Cardiac muscle cell (in vitro differentiated cells and primary cell): ENCODE measurements around the gene STAB2. TPM values are rescaled to one million over a fixed set of nuclear protein-coding genes. Genes with fewer than 3 reads are reported as not detected.

Source experiments
- DNase-seq, 2 donors: peaks; one replicate each; pipeline versions ENCODE4 v3.0.0 to v3.0.0-alpha.2; 2010 to 2017; ENCODE audit warnings: low read depth in 1 of 2, low spot score in 1 of 2
- H3K27ac ChIP-seq: fragments of 200-600 bp; sonication (generic); 2 replicates; pipeline ENCODE4 v1.5.1; 2016
- H3K27me3 ChIP-seq: fragments of 200-600 bp; sonication (generic); 2 replicates; pipeline ENCODE4 v1.6.0; 2016; ENCODE audit warnings: control low read depth
- H3K36me3 ChIP-seq: fragments of 200-600 bp; sonication (generic); 2 replicates; pipeline ENCODE4 v1.5.1; 2016; ENCODE audit warnings: control low read depth
- H3K4me1 ChIP-seq: fragments of 200-600 bp; sonication (generic); 2 replicates; pipeline ENCODE4 v1.8.1; 2017; ENCODE audit warnings: low read depth, mild to moderate bottlenecking, mixed run types
- H3K4me3 ChIP-seq: fragments of 200-600 bp; sonication (generic); 2 replicates; pipeline ENCODE4 v1.5.1; 2016; ENCODE audit warnings: mild to moderate bottlenecking
- H3K9me3 ChIP-seq: fragments of 200-600 bp; sonication (generic); 2 replicates; pipeline ENCODE4 v1.5.1; 2017; ENCODE audit warnings: low read depth, mild to moderate bottlenecking, control low read depth
- polyA plus RNA-seq: library from polyadenylated mRNA; unstranded; fragments of >200 nt; fragmentation: Nextera tagmentation; extraction: Ambion mirVana; gene quantifications from 2 replicates; pipeline ENCODE4 v1.2.1, GENCODE V29; 2016
- total RNA-seq: library from RNA; depleted of rRNA; stranded (reverse); fragments of >200 nt; gene quantifications from 2 replicates; pipeline ENCODE4 v1.2.3, GENCODE V29; 2016
- TF ChIP-seq, protein P1 (sequence below): IDR thresholded peaks from 2 replicates; pipeline ENCODE4 v1.5.1; 2012; ENCODE audit warnings: low read depth, mild to moderate bottlenecking, low read length

Gene STAB2
- total and polyA plus RNA-seq, 2 experiments from 2014 or later: 0.03 TPM; not detected in 1

DNA sequence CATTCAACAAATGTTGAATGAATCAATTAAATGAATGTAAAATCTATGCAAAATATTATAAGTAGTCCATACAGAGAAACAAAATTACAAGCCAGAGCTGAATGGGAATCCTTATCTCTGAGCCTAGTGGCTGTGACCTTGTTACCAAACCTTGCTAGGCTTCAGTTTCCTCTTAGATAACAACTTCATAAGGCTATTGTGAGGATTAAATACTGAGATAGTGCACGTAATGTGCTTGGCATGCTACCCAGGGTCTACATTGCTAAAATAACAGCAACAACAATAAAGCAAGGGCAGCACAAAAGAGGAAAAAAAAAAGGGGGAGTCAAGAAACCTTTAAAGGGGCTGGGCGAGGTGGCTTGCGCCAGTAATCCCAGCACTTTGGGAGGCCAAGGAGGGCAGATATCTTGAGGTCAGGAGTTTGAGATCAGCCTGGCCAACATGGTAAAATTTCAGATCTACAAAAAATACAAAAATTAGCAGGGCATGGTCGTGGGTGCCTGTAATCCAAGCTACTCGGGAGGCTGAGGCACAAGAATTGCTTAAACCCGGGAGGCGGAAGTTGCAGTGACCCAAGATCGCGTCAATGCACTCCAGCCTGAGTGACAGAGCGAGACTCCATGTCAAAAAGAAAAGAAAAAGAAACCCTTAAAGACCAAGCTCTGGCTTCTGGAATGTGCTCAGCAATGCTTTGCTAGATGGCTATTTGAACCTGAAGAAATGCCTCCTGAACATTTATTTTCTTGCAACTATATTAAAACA lies 14.1 kb downstream of the STAB2 start:
- TF ChIP-seq, protein P1, sequence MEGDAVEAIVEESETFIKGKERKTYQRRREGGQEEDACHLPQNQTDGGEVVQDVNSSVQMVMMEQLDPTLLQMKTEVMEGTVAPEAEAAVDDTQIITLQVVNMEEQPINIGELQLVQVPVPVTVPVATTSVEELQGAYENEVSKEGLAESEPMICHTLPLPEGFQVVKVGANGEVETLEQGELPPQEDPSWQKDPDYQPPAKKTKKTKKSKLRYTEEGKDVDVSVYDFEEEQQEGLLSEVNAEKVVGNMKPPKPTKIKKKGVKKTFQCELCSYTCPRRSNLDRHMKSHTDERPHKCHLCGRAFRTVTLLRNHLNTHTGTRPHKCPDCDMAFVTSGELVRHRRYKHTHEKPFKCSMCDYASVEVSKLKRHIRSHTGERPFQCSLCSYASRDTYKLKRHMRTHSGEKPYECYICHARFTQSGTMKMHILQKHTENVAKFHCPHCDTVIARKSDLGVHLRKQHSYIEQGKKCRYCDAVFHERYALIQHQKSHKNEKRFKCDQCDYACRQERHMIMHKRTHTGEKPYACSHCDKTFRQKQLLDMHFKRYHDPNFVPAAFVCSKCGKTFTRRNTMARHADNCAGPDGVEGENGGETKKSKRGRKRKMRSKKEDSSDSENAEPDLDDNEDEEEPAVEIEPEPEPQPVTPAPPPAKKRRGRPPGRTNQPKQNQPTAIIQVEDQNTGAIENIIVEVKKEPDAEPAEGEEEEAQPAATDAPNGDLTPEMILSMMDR: no peak
- H3K27me3 ChIP-seq: no peaks in the 10 kb centered on the region

DNA sequence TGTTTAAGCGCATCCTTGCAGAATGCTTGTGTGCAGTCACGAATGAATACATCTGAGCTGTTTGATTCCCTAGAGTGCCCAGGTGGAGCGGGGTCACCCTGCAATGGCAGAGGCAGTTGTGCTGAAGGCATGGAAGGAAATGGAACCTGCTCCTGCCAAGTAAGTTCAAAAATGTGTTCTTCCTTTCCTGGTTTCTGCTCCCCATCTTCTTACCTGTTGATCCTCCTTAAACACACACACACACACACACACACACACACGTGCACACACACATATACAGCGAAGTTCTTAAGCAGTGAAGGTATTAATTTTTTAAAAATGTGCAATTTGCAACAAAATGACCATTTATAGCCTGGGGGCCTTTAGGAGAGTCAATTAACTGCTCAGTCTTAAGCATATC lies 33.3 kb downstream of the STAB2 start:
- Histone ChIP-seq H3K27ac (no peak overlapping the region), H3K4me3 (no peak overlapping the region), H3K36me3 (no peaks in the 10 kb centered on the region), H3K4me1 (no peaks in the 10 kb centered on the region), H3K9me3 (no peaks in the 10 kb centered on the region), H3K27me3 (no peaks in the 10 kb centered on the region)
- TF ChIP-seq, protein P1: no peak
- DNase-seq: no peak

More for the DNA sequence above, 14.1 kb downstream of the STAB2 start:
- no peaks in the 10 kb centered on the region for H3K9me3 ChIP-seq
- no peak overlapping the region for H3K27ac ChIP-seq
- H3K36me3 ChIP-seq: no peaks in the 10 kb centered on the region
- no peak overlapping the region for H3K4me3 ChIP-seq
- H3K4me1 ChIP-seq: peaks cover 26% of the 10 kb centered on the region
- no peak for DNase-seq

DNA sequence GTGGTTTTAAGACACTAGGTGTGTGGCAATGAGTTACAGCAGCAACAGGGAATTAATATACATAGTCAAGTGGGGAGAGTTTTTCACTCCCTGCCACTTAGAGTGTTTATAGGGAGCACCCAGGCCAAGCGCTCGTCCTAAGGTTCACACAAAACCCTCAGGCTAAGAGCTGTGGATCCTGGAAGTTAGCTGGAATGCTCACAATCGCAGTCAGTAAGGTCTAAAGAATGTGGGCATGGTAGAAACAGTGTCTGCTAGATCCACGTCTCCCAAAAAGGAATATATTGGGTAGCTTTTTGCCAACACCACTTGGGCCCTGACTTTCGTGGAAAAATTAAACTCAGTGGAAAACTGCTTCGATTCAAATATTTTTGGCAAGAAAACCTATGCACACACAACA lies 36.6 kb downstream of the STAB2 start:
- TF ChIP-seq, protein P1: no peak
- Histone ChIP-seq H3K9me3 (no peaks in the 10 kb centered on the region), H3K27ac (no peak overlapping the region), H3K4me3 (no peak overlapping the region), H3K36me3 (no peaks in the 10 kb centered on the region), H3K27me3 (no peaks in the 10 kb centered on the region), H3K4me1 (peaks cover 7% of the 10 kb centered on the region)
- DNase-seq: no peak

DNA sequence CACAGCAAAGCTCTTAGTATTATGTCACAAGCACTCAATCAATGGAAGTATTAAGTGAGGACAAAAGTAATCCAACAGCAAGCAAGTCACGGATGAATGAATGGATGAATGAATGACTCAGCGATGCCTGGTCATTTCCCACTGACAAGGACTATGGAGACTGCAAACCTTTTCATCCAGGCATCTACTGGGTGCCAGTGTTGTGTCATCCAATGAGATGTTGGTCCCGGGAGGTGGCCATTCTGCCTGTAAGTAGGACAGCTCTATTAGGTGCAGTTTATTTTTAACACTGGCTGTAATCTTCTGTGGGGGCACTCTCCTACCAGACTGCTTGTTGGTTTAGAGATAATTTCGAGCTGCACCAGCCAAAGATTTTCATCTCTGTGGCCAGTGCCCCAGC lies 39.4 kb downstream of the STAB2 start:
- TF ChIP-seq, protein P1: no peak
- peak; percentile 44 to 47 for DNase-seq
- Histone ChIP-seq H3K9me3 (no peaks in the 10 kb centered on the region), H3K36me3 (no peaks in the 10 kb centered on the region), H3K4me3 (no peak overlapping the region), H3K27me3 (no peaks in the 10 kb centered on the region), H3K27ac (no peak overlapping the region), H3K4me1 (peaks cover 7% of the 10 kb centered on the region)

DNA sequence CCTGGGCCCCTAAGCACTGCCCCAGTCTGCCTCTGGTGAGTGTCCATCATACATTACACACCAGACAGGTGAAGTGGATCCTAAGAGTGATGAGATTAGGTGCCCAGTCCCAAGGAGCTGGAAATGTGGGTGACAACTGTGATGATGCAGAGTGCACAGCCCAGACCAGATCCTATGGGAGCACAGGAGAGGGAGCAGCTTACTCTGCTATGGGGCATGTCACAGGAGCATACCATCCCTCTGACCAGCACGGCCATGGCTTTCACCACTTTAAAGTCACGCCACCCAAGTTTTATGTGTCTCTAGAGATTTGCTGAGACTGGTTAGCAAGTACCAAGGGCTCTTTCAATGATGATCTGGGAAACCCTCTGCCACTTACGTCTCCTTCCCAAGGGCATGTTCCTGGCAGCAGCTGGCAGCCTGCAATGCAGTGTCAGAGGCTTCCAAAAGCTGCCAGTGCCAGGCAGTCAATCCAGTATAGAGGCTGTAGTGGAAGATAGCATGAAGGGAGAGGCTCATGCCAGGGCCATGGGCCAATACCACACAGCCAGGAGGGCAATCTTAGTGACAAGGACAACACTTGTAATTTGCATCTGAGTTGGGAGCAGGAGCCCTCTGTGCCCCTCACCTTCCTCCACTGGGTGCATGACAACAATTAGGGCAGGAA lies 40.2 kb downstream of the STAB2 start:
- Histone ChIP-seq H3K9me3 (no peaks in the 10 kb centered on the region), H3K4me1 (peaks cover 7% of the 10 kb centered on the region), H3K4me3 (no peak overlapping the region), H3K36me3 (no peaks in the 10 kb centered on the region), H3K27me3 (no peaks in the 10 kb centered on the region), H3K27ac (no peak overlapping the region)
- TF ChIP-seq, protein P1: no peak
- no peak for DNase-seq
